HCT116 (cell line): Measurements from ENCODE around the gene RAPGEF2. TPM values are rescaled to one million over a fixed set of nuclear protein-coding genes. Genes with fewer than 3 reads are reported as not detected.

Experiments used
- ATAC-seq: fragments of 200-7000 bp; cut with Tn5 transposase; 2 replicates; pipeline ENCODE4 v1.9.1; 2020; ENCODE audit warnings: mild to moderate bottlenecking, moderate library complexity
- BruUV-seq: library from RNA; stranded (reverse); fragments of 400-500 nt; replicated peaks from 2 replicates; lab custom pipeline; 2021; lab: Mats Ljungman, UMichigan
- CTCF ChIA-PET: fragments of 300-600 bp; sonication (Branson Sonifier 250); formaldehyde crosslinking; loops from one replicate; lab custom pipeline; 2021; ENCODE audit warnings: antibody characterized with exemption; lab: Charles Lee
- POLR2A ChIA-PET: fragments of 300-600, 350-600 bp; sonication (Branson Sonifier 250); formaldehyde crosslinking; loops from one replicate; lab custom pipeline; 2021; ENCODE audit warnings: antibody characterized with exemption; lab: Charles Lee
- RAD21 ChIA-PET, 2 experiments: fragments of 300-600 bp; sonication (Branson Sonifier 250); formaldehyde crosslinking; loops; one replicate each; lab custom pipeline; 2023; ENCODE audit warnings: low total read pairs in 2 of 2; ENCODE audit not compliant: uncharacterized antibody in 2 of 2, unreplicated experiment in 2 of 2, low non-redundant PET in 1 of 2; lab: Charles Lee
- DNase-seq: peaks from one replicate; pipeline ENCODE4 v3.0.0-alpha.2; 2010; ENCODE audit warnings: low read depth, low spot score
- H2AFZ ChIP-seq: fragments of 200-600 bp; shearing (Covaris generic), sonication (generic); 2 replicates; pipeline ENCODE4 v1.6.1; 2017; ENCODE audit warnings: low read depth, mixed run types, mixed read lengths, antibody characterized with exemption, low read length; ENCODE audit not compliant: poor library complexity, severe bottlenecking
- H3K27ac ChIP-seq: 2 replicates; pipeline ENCODE4 v1.5.1; 2012; ENCODE audit warnings: low read depth, low read length
- H3K27me3 ChIP-seq: fragments of 200-600 bp; sonication (generic); 2 replicates; pipeline ENCODE4 v1.6.1; 2016; ENCODE audit warnings: mixed run types, low read length, mixed read lengths; ENCODE audit not compliant: insufficient read depth
- H3K36me3 ChIP-seq, 2 experiments: fragments of 200-500 bp in 1 of 2; fragments of 200-600 bp in 1 of 2; sonication (Bioruptor generic) in 1 of 2; sonication (generic) in 1 of 2; 2 replicates each; pipeline versions ENCODE4 v1.5.1 to v1.6.1; 2014 to 2016; ENCODE audit warnings: low read length in 2 of 2, inconsistent platforms in 1 of 2, mixed read lengths in 1 of 2, mixed run types in 1 of 2; ENCODE audit not compliant: insufficient read depth in 2 of 2, control insufficient read depth in 1 of 2
- H3K4me1 ChIP-seq, 2 experiments: fragments of 200-600 bp in 1 of 2; sonication (generic) in 1 of 2; 2 replicates each; pipeline versions ENCODE4 v1.5.1 to v1.6.1; 2012 to 2017; ENCODE audit warnings: low read length in 2 of 2, inconsistent platforms in 1 of 2, mild to moderate bottlenecking in 1 of 2, mixed read lengths in 1 of 2, mixed run types in 1 of 2, moderate library complexity in 1 of 2; ENCODE audit not compliant: insufficient read depth in 2 of 2, control insufficient read depth in 1 of 2
- H3K4me2 ChIP-seq: fragments of 200-600 bp; sonication (generic); 2 replicates; pipeline ENCODE4 v1.6.1; 2017; ENCODE audit warnings: mixed run types, low read length, mixed read lengths
- H3K4me3 ChIP-seq, 2 experiments: fragments of 200-600 bp in 1 of 2; sonication (generic) in 1 of 2; replicated peaks in 1 of 2; 2 replicates each; pipeline ENCODE4 v1.5.1; 2011 to 2016; ENCODE audit warnings: low read length in 2 of 2, control low read depth in 1 of 2, low read depth in 1 of 2, mild to moderate bottlenecking in 1 of 2, mixed read lengths in 1 of 2, mixed run types in 1 of 2
- H3K79me2 ChIP-seq: fragments of 200-600 bp; sonication (generic); 2 replicates; pipeline ENCODE4 v1.6.1; 2017; ENCODE audit warnings: mild to moderate bottlenecking, mixed run types, low read length, moderate library complexity, mixed read lengths; ENCODE audit not compliant: insufficient read depth
- H3K9ac ChIP-seq: fragments of 200-600 bp; sonication (generic); 2 replicates; pipeline ENCODE4 v1.6.1; 2016; ENCODE audit warnings: low read length, mixed read lengths
- H3K9me2 ChIP-seq: fragments of 200-600 bp; sonication (generic), shearing (Covaris generic); 2 replicates; pipeline ENCODE4 v1.6.1; 2017; ENCODE audit warnings: mixed run types, mild to moderate bottlenecking, moderate library complexity; ENCODE audit not compliant: insufficient read depth
- H3K9me3 ChIP-seq, 2 experiments: fragments of 200-500 bp in 1 of 2; fragments of 200-600 bp in 1 of 2; sonication (Bioruptor generic) in 1 of 2; sonication (generic) in 1 of 2; 2 replicates each; pipeline ENCODE4 v1.6.1; 2014 to 2017; ENCODE audit warnings: low read length in 2 of 2, mixed read lengths in 2 of 2, inconsistent platforms in 1 of 2, low read depth in 1 of 2, mild to moderate bottlenecking in 1 of 2, mixed run types in 1 of 2, moderate library complexity in 1 of 2; ENCODE audit not compliant: control insufficient read depth in 1 of 2, insufficient read depth in 1 of 2
- H4K20me1 ChIP-seq: fragments of 200-600 bp; sonication (generic), shearing (Covaris generic); 2 replicates; pipeline ENCODE4 v1.6.1; 2017; ENCODE audit warnings: mixed run types, mild to moderate bottlenecking, moderate library complexity; ENCODE audit not compliant: insufficient read depth
- CBX3 ChIP-seq: IDR thresholded peaks from 2 replicates; pipeline ENCODE4 v1.6.1; 2012; ENCODE audit warnings: low read depth
- CEBPB ChIP-seq: IDR thresholded peaks from 2 replicates; pipeline ENCODE4 v1.6.1; 2012; ENCODE audit warnings: low read depth
- EGR1 ChIP-seq: IDR thresholded peaks from 2 replicates; pipeline ENCODE4 v1.6.1; 2012; ENCODE audit warnings: low read depth
- ELF1 ChIP-seq: IDR thresholded peaks from 2 replicates; pipeline ENCODE4 v1.6.1; 2012; ENCODE audit warnings: low read depth, borderline replicate concordance
- EZH2 ChIP-seq: fragments of 200-600 bp; sonication (generic); IDR thresholded peaks from 2 replicates; pipeline ENCODE4 v1.6.1; 2017; ENCODE audit warnings: antibody characterized with exemption, mixed run types
- EZH2phosphoT487 ChIP-seq: fragments of 200-600 bp; IDR thresholded peaks from 2 replicates; pipeline ENCODE4 v1.6.1; 2018; ENCODE audit warnings: antibody characterized with exemption, borderline replicate concordance
- FOSL1 ChIP-seq: IDR thresholded peaks from 2 replicates; pipeline ENCODE4 v1.6.1; 2012; ENCODE audit warnings: low read depth
- JUND ChIP-seq: IDR thresholded peaks from 2 replicates; pipeline ENCODE4 v1.6.1; 2012
- POLR2A ChIP-seq: IDR thresholded peaks from 2 replicates; pipeline ENCODE4 v1.7.0; 2011; ENCODE audit warnings: borderline replicate concordance; ENCODE audit not compliant: insufficient read depth, insufficient read length; ENCODE audit errors: extremely low read depth
- POLR2AphosphoS5 ChIP-seq: IDR thresholded peaks from 2 replicates; pipeline ENCODE4 v1.6.1; 2011; ENCODE audit warnings: mild to moderate bottlenecking, low read depth, low read length, moderate library complexity
- SIN3A ChIP-seq: IDR thresholded peaks from 2 replicates; pipeline ENCODE4 v1.6.1; 2012; ENCODE audit warnings: low read depth
- SP1 ChIP-seq: IDR thresholded peaks from 2 replicates; pipeline ENCODE4 v1.6.1; 2012; ENCODE audit warnings: low read depth
- SRF ChIP-seq: IDR thresholded peaks from 2 replicates; pipeline ENCODE4 v1.6.1; 2012; ENCODE audit warnings: low read depth
- TCF7L2 ChIP-seq: IDR thresholded peaks from 2 replicates; pipeline ENCODE4 v1.7.0; 2011; ENCODE audit warnings: borderline replicate concordance, inconsistent platforms; ENCODE audit not compliant: insufficient read depth, insufficient read length; ENCODE audit errors: extremely low read depth
- YY1 ChIP-seq: IDR thresholded peaks from 2 replicates; pipeline ENCODE4 v1.6.1; 2011; ENCODE audit warnings: low read length, low read depth, moderate library complexity, mild to moderate bottlenecking; ENCODE audit not compliant: insufficient replicate concordance; ENCODE audit errors: extremely low read depth
- ZNF274 ChIP-seq: fragments of 200-500 bp; sonication (Bioruptor generic); IDR thresholded peaks from 2 replicates; pipeline ENCODE4 v1.6.1; 2014; ENCODE audit warnings: mild to moderate bottlenecking, low read depth, low read length, inconsistent platforms
- intact Hi-C: fragments of 100-400 bp; cut with micrococcal nuclease; formaldehyde crosslinking; loops from 2 replicates; pipeline ENCODE4 v1.10.0; 2022
- total RNA-seq: library from RNA; stranded (reverse); gene quantifications from one replicate; pipeline ENCODE4 v1.2.1, GENCODE V29; 2021; ENCODE audit not compliant: unreplicated experiment
- TF ChIP-seq, protein P1 (sequence below): IDR thresholded peaks from 2 replicates; pipeline ENCODE4 v1.6.1; 2012; ENCODE audit warnings: low read depth
- TF ChIP-seq, protein P2 (sequence below): IDR thresholded peaks from 2 replicates; pipeline ENCODE4 v1.6.1; 2012

Gene RAPGEF2
- total RNA-seq, 1 experiment from 2014 or later: 21.2 TPM

DNA sequence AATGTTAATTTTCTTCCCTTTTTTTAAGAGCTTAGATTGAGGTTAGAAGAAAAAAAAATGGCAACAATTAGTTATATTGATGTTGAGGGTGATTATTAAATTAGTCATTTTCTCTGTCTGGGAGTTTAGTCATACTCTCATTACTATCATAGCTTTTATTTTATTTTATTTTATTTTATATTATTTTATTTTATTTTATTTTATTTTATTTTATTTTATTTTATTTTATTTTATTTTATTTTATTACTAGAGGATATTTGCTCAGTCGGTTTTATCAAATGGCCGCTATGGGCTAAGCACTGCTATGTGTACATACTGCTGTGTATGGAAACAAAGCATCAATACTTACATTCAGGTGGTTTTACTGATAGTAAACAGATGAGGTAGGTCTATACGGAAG is 239.5 kb downstream of the RAPGEF2 start:
- no peak for TF ChIP-seq EZH2phosphoT487
- TF ChIP-seq CBX3: no peak
- no peak for TF ChIP-seq JUND
- TF ChIP-seq FOSL1: no peak
- TF ChIP-seq, protein P1, sequence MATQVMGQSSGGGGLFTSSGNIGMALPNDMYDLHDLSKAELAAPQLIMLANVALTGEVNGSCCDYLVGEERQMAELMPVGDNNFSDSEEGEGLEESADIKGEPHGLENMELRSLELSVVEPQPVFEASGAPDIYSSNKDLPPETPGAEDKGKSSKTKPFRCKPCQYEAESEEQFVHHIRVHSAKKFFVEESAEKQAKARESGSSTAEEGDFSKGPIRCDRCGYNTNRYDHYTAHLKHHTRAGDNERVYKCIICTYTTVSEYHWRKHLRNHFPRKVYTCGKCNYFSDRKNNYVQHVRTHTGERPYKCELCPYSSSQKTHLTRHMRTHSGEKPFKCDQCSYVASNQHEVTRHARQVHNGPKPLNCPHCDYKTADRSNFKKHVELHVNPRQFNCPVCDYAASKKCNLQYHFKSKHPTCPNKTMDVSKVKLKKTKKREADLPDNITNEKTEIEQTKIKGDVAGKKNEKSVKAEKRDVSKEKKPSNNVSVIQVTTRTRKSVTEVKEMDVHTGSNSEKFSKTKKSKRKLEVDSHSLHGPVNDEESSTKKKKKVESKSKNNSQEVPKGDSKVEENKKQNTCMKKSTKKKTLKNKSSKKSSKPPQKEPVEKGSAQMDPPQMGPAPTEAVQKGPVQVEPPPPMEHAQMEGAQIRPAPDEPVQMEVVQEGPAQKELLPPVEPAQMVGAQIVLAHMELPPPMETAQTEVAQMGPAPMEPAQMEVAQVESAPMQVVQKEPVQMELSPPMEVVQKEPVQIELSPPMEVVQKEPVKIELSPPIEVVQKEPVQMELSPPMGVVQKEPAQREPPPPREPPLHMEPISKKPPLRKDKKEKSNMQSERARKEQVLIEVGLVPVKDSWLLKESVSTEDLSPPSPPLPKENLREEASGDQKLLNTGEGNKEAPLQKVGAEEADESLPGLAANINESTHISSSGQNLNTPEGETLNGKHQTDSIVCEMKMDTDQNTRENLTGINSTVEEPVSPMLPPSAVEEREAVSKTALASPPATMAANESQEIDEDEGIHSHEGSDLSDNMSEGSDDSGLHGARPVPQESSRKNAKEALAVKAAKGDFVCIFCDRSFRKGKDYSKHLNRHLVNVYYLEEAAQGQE: no peak
- no peak for TF ChIP-seq SP1
- TF ChIP-seq ZNF274: no peak
- TF ChIP-seq EGR1: no peak
- TF ChIP-seq ELF1: no peak
- no peak for TF ChIP-seq POLR2A
- no peak for TF ChIP-seq CEBPB
- TF ChIP-seq EZH2: no peak
- TF ChIP-seq POLR2AphosphoS5: no peak
- no peak for TF ChIP-seq TCF7L2
- TF ChIP-seq YY1: no peak
- no peak for TF ChIP-seq SIN3A
- TF ChIP-seq, protein P2, sequence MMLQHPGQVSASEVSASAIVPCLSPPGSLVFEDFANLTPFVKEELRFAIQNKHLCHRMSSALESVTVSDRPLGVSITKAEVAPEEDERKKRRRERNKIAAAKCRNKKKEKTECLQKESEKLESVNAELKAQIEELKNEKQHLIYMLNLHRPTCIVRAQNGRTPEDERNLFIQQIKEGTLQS: no peak
- no peak for TF ChIP-seq SRF
- ChIA-PET CTCF (no interaction called here), RAD21 (no interaction called here), POLR2A (no interaction called here)
- DNase-seq: no peak
- Histone ChIP-seq H4K20me1 (no peaks in the 10 kb centered on the region), H3K4me2 (no peak overlapping the region), H2AFZ (no peak overlapping the region), H3K9me2 (no peaks in the 10 kb centered on the region), H3K9ac (no peak overlapping the region), H3K4me3 (no peak overlapping the region), H3K36me3 (peaks cover 0 to 4% of the 10 kb centered on the region in 2 experiments; a peak in 1 of 4 replicates), H3K79me2 (no peaks in the 10 kb centered on the region), H3K9me3 (no peaks in the 10 kb centered on the region), H3K4me1 (no peaks in the 10 kb centered on the region), H3K27me3 (no peaks in the 10 kb centered on the region), H3K27ac (no peak overlapping the region)
- BruUV-seq: no TSS peak
- intact Hi-C loops: no loop called here
- ATAC-seq: no peak
